HepG2 (cell line): Measurements from ENCODE around the gene FNDC3A. TPM values are rescaled to one million over a fixed set of nuclear protein-coding genes. Genes with fewer than 3 reads are reported as not detected.

ENCODE experiments used
- GFI1 ChIP-seq: sonication (generic); formaldehyde crosslinking; IDR thresholded peaks from 2 replicates; pipeline ENCODE4 v1.5.0; 2020; ENCODE audit warnings: missing genetic modification reagents, mild to moderate bottlenecking, borderline replicate concordance
- HDAC1 ChIP-seq: sonication (generic); formaldehyde crosslinking; IDR thresholded peaks from 2 replicates; pipeline ENCODE4 v1.5.1; 2020; ENCODE audit warnings: mild to moderate bottlenecking, missing genetic modification reagents
- HNF4G ChIP-seq, 2 experiments: sonication (generic) in 1 of 2; formaldehyde crosslinking in 1 of 2; IDR thresholded peaks; 2 replicates each; pipeline versions ENCODE4 v1.4.0 to v1.6.1; 2011 to 2020; ENCODE audit warnings: borderline replicate concordance in 2 of 2, low read depth in 2 of 2, mild to moderate bottlenecking in 2 of 2, low read length in 1 of 2, missing genetic modification reagents in 1 of 2, moderate library complexity in 1 of 2
- HNRNPLL ChIP-seq: fragments of 200-400 bp; formaldehyde crosslinking; IDR thresholded peaks from 2 replicates; pipeline ENCODE4 v1.6.1; 2017; ENCODE audit warnings: mild to moderate bottlenecking, low read depth, low read length; ENCODE audit not compliant: poor library complexity, severe bottlenecking
- KDM3A ChIP-seq: IDR thresholded peaks from 2 replicates; pipeline ENCODE4 v1.6.1; 2018; ENCODE audit warnings: low read depth, missing compliant biosample characterization
- LCORL ChIP-seq, 2 experiments: fragments of 450-650 bp in 1 of 2; sonication (generic) in 1 of 2; formaldehyde crosslinking in 1 of 2; IDR thresholded peaks; 2 replicates each; pipeline versions ENCODE4 v1.5.0 to v1.6.1; 2017 to 2020; ENCODE audit warnings: antibody characterized with exemption in 1 of 2, missing genetic modification reagents in 1 of 2
- NR2C2 ChIP-seq: sonication (generic); formaldehyde crosslinking; IDR thresholded peaks from 2 replicates; pipeline ENCODE4 v1.4.0; 2020; ENCODE audit warnings: missing genetic modification reagents, mild to moderate bottlenecking, moderate library complexity, borderline replicate concordance
- RORA ChIP-seq: sonication (generic); formaldehyde crosslinking; IDR thresholded peaks from 2 replicates; pipeline ENCODE4 v1.5.0; 2020; ENCODE audit warnings: mild to moderate bottlenecking, missing genetic modification reagents, moderate library complexity
- SMAD9 ChIP-seq: sonication (generic); formaldehyde crosslinking; IDR thresholded peaks from 2 replicates; pipeline ENCODE4 v1.5.1; 2020; ENCODE audit warnings: mild to moderate bottlenecking, missing genetic modification reagents
- SP4 ChIP-seq: sonication (generic); formaldehyde crosslinking; IDR thresholded peaks from 2 replicates; pipeline ENCODE4 v1.8.1; 2023; ENCODE audit warnings: mild to moderate bottlenecking, missing genetic modification reagents
- ZNF30 ChIP-seq: sonication (generic); formaldehyde crosslinking; IDR thresholded peaks from 2 replicates; pipeline ENCODE4 v1.5.0; 2020; ENCODE audit warnings: mild to moderate bottlenecking, missing genetic modification reagents
- ZNF432 ChIP-seq: sonication (generic); formaldehyde crosslinking; IDR thresholded peaks from 2 replicates; pipeline ENCODE4 v1.5.0; 2020; ENCODE audit warnings: missing genetic modification reagents, mild to moderate bottlenecking, borderline replicate concordance
- ZNF468 ChIP-seq: sonication (generic); formaldehyde crosslinking; IDR thresholded peaks from 2 replicates; pipeline ENCODE4 v1.8.0; 2022; ENCODE audit warnings: mild to moderate bottlenecking, moderate library complexity, missing genetic modification reagents
- ZNF550 ChIP-seq: sonication (generic); formaldehyde crosslinking; IDR thresholded peaks from 2 replicates; pipeline ENCODE4 v1.4.0; 2020; ENCODE audit warnings: mild to moderate bottlenecking, missing genetic modification reagents, borderline replicate concordance
- ZNF558 ChIP-seq: sonication (generic); formaldehyde crosslinking; IDR thresholded peaks from 2 replicates; pipeline ENCODE4 v1.9.0; 2022; ENCODE audit warnings: mild to moderate bottlenecking, missing genetic modification reagents, borderline replicate concordance
- ZNF563 ChIP-seq: sonication (generic); formaldehyde crosslinking; IDR thresholded peaks from 2 replicates; pipeline ENCODE4 v1.8.0; 2022; ENCODE audit warnings: mild to moderate bottlenecking, moderate library complexity, missing genetic modification reagents
- ZNF614 ChIP-seq: IDR thresholded peaks from 2 replicates; pipeline ENCODE4 v1.6.1; 2018; ENCODE audit warnings: missing biosample characterization, missing genetic modification reagents, inconsistent platforms, borderline replicate concordance
- ZNF746 ChIP-seq: sonication (generic); formaldehyde crosslinking; IDR thresholded peaks from 2 replicates; pipeline ENCODE4 v1.8.0; 2022; ENCODE audit warnings: mild to moderate bottlenecking, missing genetic modification reagents
- ZSCAN9 ChIP-seq: IDR thresholded peaks from 2 replicates; pipeline ENCODE4 v1.6.1; 2016; ENCODE audit warnings: borderline replicate concordance
- polyA plus RNA-seq, 8 experiments: library from polyadenylated mRNA; depleted of rRNA in 3 of 8; stranded (reverse) in 7 of 8; unstranded in 1 of 8; fragments of >200 nt; fragmentation: Illumina TruSeq in 4 of 8; extraction: Trizol in 4 of 8; gene quantifications; 2 replicates each; pipeline versions ENCODE4 v1.2.1 to v1.2.3, GENCODE V29; 2011 to 2016; ENCODE audit warnings: low read depth in 4 of 8, missing spikeins in 1 of 8, mixed read lengths in 1 of 8; ENCODE audit not compliant: insufficient read depth in 1 of 8
- total RNA-seq, 5 experiments: library from RNA; depleted of rRNA; stranded (reverse); fragments of >200 nt; fragmentation: Illumina TruSeq; extraction: Trizol; gene quantifications; 2 replicates each; pipeline ENCODE4 v1.2.3, GENCODE V29; 2016; ENCODE audit warnings: low read depth in 1 of 5
- TF ChIP-seq, protein P1 (sequence below): sonication (generic); formaldehyde crosslinking; IDR thresholded peaks from 2 replicates; pipeline ENCODE4 v1.8.0; 2022; ENCODE audit warnings: missing genetic modification reagents, mild to moderate bottlenecking, moderate library complexity, borderline replicate concordance
- TF ChIP-seq, protein P2 (sequence below), 2 experiments: sonication (generic) in 1 of 2; formaldehyde crosslinking in 1 of 2; IDR thresholded peaks; 2 replicates each; pipeline versions ENCODE4 v1.5.1 to v1.6.1; 2011 to 2020; ENCODE audit warnings: borderline replicate concordance in 1 of 2, low read depth in 1 of 2, low read length in 1 of 2, mild to moderate bottlenecking in 1 of 2, missing genetic modification reagents in 1 of 2, moderate library complexity in 1 of 2
- TF ChIP-seq, protein P3 (sequence below): IDR thresholded peaks from 2 replicates; pipeline ENCODE4 v1.6.1; 2018; ENCODE audit warnings: missing genetic modification reagents

FNDC3A gene
- total and polyA plus RNA-seq, 2 of the 13 experiments (the other 11 are each of a cell fraction or from before 2014, with no cell fraction given), result 36.7 to 39.3 TPM

DNA sequence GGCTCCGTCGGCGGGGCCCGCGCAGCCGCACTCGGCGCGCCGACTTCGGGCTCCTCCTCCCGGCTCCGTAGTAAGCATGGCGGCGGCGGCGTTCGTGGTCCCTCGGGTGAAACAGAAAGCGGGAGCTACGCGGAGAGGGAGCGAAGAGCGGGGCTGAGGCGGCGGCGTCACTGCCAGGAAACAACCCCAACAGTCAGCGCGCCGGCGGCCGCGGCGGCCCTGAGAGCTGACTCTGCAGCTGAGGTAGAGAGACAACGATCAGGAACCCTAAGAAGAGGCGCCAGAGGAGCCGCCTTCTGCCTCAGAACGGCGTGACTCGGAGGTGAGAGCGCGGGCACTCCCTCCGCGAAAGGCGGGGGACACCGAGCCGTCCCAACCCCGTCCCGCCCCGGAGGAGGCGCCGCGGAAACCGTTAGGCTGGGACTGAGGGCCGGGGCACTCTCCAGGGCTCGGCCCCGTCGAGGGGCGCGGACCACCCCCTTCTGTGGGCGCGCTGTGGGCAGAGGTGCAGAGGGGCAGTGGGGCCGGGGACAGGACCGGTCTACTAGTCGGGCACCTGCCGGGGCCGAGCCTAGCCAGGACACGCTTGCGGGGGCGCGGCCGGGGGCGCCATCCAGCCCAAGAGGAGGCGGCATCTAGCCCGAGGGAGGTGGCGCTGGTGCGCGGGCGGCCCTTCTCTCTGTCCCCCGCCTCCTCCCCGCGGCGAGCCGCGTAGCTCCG lies at the start of gene FNDC3A (continued):
- TF ChIP-seq ZSCAN9 (CRISPR knock-in tag) (no peak), RORA (no peak), LCORL (IDR thresholded peaks at IDR 0.05) (no peak), LCORL (CRISPR knock-in tag; IDR thresholded peaks at IDR 0.05) (no peak; the same call in 1 of the 2 replicates), ZNF746 (CRISPR knock-in tag) (no peak; the same call in 1 of the 2 replicates), ZNF558 (CRISPR knock-in tag) (peak; percentile 71; the same call in 1 of the 2 replicates), SMAD9 (CRISPR knock-in tag) (no peak), GFI1 (CRISPR knock-in tag) (peak; percentile 46; the same call in 1 of the 2 replicates), HDAC1 (peak; percentile 58), ZNF550 (no peak), ZNF563 (CRISPR knock-in tag) (peak; percentile 38), SP4 (CRISPR knock-in tag) (peak; percentile 61), ZNF432 (CRISPR knock-in tag) (no peak), NR2C2 (CRISPR knock-in tag) (no peak), ZNF614 (peak; percentile 46; the same call in 1 of the 2 replicates), KDM3A (CRISPR knock-in tag) (0 out of 2 replicates have a peak, but pooled peaks have one; percentile 22), ZNF30 (CRISPR knock-in tag) (peak; percentile 83; the same call in 1 of the 2 replicates), HNF4G (IDR thresholded peaks at IDR 0.05; ENCODE audit: borderline replicate concordance, low read depth, low read length) (no peak), HNF4G (CRISPR knock-in tag; IDR thresholded peaks at IDR 0.05; ENCODE audit: borderline replicate concordance, low read depth) (no peak), ZNF468 (no peak), HNRNPLL (peak; percentile 69)
- TF ChIP-seq, protein P1, sequence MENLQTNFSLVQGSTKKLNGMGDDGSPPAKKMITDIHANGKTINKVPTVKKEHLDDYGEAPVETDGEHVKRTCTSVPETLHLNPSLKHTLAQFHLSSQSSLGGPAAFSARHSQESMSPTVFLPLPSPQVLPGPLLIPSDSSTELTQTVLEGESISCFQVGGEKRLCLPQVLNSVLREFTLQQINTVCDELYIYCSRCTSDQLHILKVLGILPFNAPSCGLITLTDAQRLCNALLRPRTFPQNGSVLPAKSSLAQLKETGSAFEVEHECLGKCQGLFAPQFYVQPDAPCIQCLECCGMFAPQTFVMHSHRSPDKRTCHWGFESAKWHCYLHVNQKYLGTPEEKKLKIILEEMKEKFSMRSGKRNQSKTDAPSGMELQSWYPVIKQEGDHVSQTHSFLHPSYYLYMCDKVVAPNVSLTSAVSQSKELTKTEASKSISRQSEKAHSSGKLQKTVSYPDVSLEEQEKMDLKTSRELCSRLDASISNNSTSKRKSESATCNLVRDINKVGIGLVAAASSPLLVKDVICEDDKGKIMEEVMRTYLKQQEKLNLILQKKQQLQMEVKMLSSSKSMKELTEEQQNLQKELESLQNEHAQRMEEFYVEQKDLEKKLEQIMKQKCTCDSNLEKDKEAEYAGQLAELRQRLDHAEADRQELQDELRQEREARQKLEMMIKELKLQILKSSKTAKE, result peak; percentile 37; the same call in 1 of the 2 replicates
- TF ChIP-seq, protein P2, sequence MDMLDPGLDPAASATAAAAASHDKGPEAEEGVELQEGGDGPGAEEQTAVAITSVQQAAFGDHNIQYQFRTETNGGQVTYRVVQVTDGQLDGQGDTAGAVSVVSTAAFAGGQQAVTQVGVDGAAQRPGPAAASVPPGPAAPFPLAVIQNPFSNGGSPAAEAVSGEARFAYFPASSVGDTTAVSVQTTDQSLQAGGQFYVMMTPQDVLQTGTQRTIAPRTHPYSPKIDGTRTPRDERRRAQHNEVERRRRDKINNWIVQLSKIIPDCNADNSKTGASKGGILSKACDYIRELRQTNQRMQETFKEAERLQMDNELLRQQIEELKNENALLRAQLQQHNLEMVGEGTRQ (IDR thresholded peaks at IDR 0.05; ENCODE audit: low read depth, low read length), result no peak
- TF ChIP-seq, protein P2 (CRISPR knock-in tag; IDR thresholded peaks at IDR 0.05; ENCODE audit: borderline replicate concordance), result no peak
- TF ChIP-seq, protein P3, sequence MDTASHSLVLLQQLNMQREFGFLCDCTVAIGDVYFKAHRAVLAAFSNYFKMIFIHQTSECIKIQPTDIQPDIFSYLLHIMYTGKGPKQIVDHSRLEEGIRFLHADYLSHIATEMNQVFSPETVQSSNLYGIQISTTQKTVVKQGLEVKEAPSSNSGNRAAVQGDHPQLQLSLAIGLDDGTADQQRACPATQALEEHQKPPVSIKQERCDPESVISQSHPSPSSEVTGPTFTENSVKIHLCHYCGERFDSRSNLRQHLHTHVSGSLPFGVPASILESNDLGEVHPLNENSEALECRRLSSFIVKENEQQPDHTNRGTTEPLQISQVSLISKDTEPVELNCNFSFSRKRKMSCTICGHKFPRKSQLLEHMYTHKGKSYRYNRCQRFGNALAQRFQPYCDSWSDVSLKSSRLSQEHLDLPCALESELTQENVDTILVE, result peak; percentile 27; the same call in 1 of the 2 replicates
